ENCODE measurements around the gene ZBTB22. TPM values are rescaled to one million over a fixed set of nuclear protein-coding genes. Genes with fewer than 3 reads are reported as not detected.
"Not testable (repeated sequence)": the region's sequence is repeated elsewhere in the genome, so short reads cannot be mapped to it uniquely, and the experiment has no call there.

Gene ZBTB22, protein sequence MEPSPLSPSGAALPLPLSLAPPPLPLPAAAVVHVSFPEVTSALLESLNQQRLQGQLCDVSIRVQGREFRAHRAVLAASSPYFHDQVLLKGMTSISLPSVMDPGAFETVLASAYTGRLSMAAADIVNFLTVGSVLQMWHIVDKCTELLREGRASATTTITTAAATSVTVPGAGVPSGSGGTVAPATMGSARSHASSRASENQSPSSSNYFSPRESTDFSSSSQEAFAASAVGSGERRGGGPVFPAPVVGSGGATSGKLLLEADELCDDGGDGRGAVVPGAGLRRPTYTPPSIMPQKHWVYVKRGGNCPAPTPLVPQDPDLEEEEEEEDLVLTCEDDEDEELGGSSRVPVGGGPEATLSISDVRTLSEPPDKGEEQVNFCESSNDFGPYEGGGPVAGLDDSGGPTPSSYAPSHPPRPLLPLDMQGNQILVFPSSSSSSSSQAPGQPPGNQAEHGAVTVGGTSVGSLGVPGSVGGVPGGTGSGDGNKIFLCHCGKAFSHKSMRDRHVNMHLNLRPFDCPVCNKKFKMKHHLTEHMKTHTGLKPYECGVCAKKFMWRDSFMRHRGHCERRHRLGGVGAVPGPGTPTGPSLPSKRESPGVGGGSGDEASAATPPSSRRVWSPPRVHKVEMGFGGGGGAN
- total RNA-seq: 10 to 100 TPM; 17.6 to 32.0 (median 26.3) TPM
- 18.8 TPM for total RNA-seq (2013)
- total RNA-seq: 10.3 to 66.7 (median 31.7) reads per million in 29 experiments

DNA sequence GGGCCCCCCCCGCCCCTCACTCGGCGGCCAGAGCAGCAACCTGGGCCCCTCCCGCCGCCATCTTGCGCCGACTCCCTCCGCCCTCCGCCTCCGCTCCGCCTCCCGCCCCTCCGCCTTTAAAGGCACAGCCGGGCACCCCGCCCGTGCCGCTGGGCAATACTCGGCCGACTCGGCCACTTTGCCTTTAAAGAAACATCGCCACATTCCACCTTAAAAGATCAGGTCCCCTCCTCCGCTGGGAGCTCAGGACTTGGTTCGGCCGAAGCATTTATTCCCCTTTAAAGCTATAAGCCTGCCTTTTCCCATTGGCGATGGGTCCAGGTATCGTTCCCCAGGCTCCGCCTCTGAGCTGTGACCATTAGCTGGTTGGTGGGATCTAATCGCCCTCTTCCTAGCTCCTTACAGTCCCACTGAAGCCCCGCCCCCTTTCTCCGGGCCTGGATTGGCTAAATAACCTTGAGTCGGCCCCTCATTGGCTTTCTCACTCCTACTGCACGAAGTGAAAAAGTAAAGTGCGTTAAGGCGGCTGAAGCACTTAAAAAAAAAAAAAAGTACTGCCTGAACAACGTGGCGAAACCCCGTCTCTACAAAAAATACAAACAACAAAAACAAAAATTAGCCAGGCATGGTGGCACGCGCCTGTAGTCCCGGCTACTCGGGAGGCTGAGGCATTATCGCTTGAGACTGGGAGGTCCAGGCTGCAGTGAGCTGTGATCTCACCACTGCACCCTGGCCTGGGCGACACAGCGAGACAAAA, at the start of gene ZBTB22:
ZBTB22 (minus strand) TSS at position 76 of the 757 bp plus-strand sequence. CDS start 828 bp downstream, outside the sequence.
- Mint-ChIP-seq H3K27me3 (no peaks in the 10 kb centered on the region), H3K4me1 (peaks cover 76 to 82% (median 78%) of the 10 kb centered on the region in 3 donors), H3K27ac (peak within 1 kb of the TSS; percentile 99), H3K9me3 (no peaks in the 10 kb centered on the region), H3K4me3 (peak within 1 kb of the TSS; percentile 98 to 100 (median 98)), H3K36me3 (peaks cover 31% of the 10 kb centered on the region)
- Histone ChIP-seq H3K27me3 (replicated peaks in 1 of 2; ENCODE audit: control insufficient read depth in 2 of 2, extremely low read depth in 1 of 2, insufficient read depth in 2 of 2, low read length in 1 of 2) (no peaks in the 10 kb centered on the region), H3K4me1 (ENCODE audit: control insufficient read depth in 1 of 2, extremely low read depth in 1 of 2, insufficient read depth in 2 of 2, low read length in 2 of 2) (peaks cover 38 to 77% of the 10 kb centered on the region in 2 experiments), H3K4me3 (ENCODE audit: control insufficient read depth in 1 of 2, extremely low read depth in 1 of 2, low read length in 1 of 2) (peak within 1 kb of the TSS; percentile 93 to 97), H3K27ac (ENCODE audit: low read length) (peak within 1 kb of the TSS; percentile 85), H3K9me3 (no peaks in the 10 kb centered on the region), H3K36me3 (ENCODE audit: control insufficient read depth in 2 of 2, extremely low read depth in 1 of 2, insufficient read depth in 1 of 2, low read length in 1 of 2) (peaks cover 12 to 39% of the 10 kb centered on the region in 2 donors)
- DNase-seq (peak; percentile 90 to 98 (median 96)), ATAC-seq (replicated peaks in 1 of 4) (peak; percentile 67 to 76 (median 68))
- ChIA-PET POLR2A (interaction anchor here (0.5 to 1.6 kb wide), 15 partner anchors 9 to 919 kb away, joined by 3 to 7 read pairs (median 4); partner anchors contain the start of genes B3GALT4 (in 1 of the 2), HMGA1 (in 1 of the 2) and RGL2 (in 1 of the 2)), CTCF (interaction anchor here (0.5 to 2.7 kb wide), 14 partner anchors 19 to 1366 kb away, joined by 3 to 40 read pairs (median 4); partner anchors contain the start of genes PFDN6 (in 1 of the 2), RPS18 (in 1 of the 2), TAP2 (in 1 of the 2) and UQCC2 (in 1 of the 2))
- WGBS (ENCODE audit: insufficient coverage): under 1% methylated on average over 34 of the region's 44 CpGs

- H3K27ac Mint-ChIP-seq: no peak overlapping the region
- CTCF ChIA-PET: interaction anchor here in 1 of 2 donors (0.6 kb wide), 1 partner anchor 344 kb away, joined by 3 read pairs; the partner anchor contains the start of gene UQCC2
Observed at GRCh38 chr6:33367009-33367714, 49.6 kb upstream of the ZBTB22 start.

DNA sequence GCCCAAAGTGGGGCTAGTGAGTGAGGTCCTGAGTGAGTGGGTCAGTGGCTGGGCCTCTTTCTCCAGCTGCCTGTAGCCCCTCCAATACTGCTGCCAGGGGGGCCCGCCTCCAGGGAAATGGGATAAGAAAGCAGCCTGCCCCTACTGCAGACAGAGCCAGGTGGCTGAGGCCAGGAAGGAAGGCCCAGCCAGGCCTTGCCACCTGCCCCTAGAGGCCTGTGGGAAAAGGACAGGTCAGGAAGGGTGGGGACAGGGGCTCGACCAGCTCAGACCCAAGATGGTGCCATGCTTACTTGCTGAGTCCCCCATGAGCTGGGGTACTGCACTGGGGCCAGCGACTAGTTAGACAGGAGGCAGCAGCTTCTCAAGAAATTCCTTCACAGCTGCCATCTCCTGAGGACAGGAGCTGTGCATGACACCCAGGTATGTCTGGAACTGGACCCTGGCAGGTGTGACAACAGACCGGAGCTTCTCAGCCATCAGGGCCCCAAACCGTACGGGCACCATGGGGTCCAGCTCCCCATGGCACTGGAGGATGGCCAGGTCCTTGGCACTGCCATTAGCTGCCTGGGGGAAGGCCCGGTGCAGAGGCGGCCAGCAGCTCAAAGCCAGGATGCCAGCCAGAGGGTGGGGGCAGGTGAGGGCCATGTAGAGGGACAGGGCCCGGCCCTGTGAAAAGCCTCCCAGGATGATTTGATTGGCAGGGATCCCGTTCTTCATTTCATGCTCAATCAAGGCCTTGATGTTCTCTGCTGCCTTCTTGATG, 47.8 kb upstream of the ZBTB22 start:
- not testable (repeated sequence) for H3K4me1 ChIP-seq (ENCODE audit: control insufficient read depth in 1 of 2, extremely low read depth in 1 of 2, insufficient read depth in 2 of 2, low read length in 2 of 2); H3K27ac Mint-ChIP-seq; H3K36me3 Mint-ChIP-seq; H3K27ac ChIP-seq (ENCODE audit: low read length); H3K27me3 ChIP-seq (replicated peaks in 1 of 2; ENCODE audit: control insufficient read depth in 2 of 2, extremely low read depth in 1 of 2, insufficient read depth in 2 of 2, low read length in 1 of 2); H3K9me3 Mint-ChIP-seq; ATAC-seq (replicated peaks in 1 of 4); DNase-seq; H3K4me1 Mint-ChIP-seq; H3K36me3 ChIP-seq (ENCODE audit: control insufficient read depth in 2 of 2, extremely low read depth in 1 of 2, insufficient read depth in 1 of 2, low read length in 1 of 2); H3K4me3 Mint-ChIP-seq; H3K27me3 Mint-ChIP-seq; H3K4me3 ChIP-seq (ENCODE audit: control insufficient read depth in 1 of 2, extremely low read depth in 1 of 2, low read length in 1 of 2); H3K9me3 ChIP-seq
- ChIA-PET POLR2A (interaction anchor here in 1 of 2 donors (0.7 kb wide), 1 partner anchor 128 kb away, joined by 7 read pairs; no protein-coding TSS in a partner anchor), CTCF (interaction anchor here in 1 of 2 donors (0.6 kb wide), 1 partner anchor 20 kb away, joined by 3 read pairs; no protein-coding TSS in a partner anchor)
- WGBS (ENCODE audit: insufficient coverage): 86% methylated on average over 7 of the region's 10 CpGs

More at GRCh38 chr6:33367009-33367714, 49.6 kb upstream of the ZBTB22 start:
- Histone ChIP-seq H3K27ac (ENCODE audit: low read length) (no peak overlapping the region), H3K4me1 (ENCODE audit: control insufficient read depth in 1 of 2, extremely low read depth in 1 of 2, insufficient read depth in 2 of 2, low read length in 2 of 2) (no peaks in the 10 kb centered on the region), H3K4me3 (ENCODE audit: control insufficient read depth in 1 of 2, extremely low read depth in 1 of 2, low read length in 1 of 2) (no peak overlapping the region), H3K27me3 (replicated peaks in 1 of 2; ENCODE audit: control insufficient read depth in 2 of 2, extremely low read depth in 1 of 2, insufficient read depth in 2 of 2, low read length in 1 of 2) (peaks cover 0 to 2% of the 10 kb centered on the region in 2 experiments), H3K36me3 (ENCODE audit: control insufficient read depth in 2 of 2, extremely low read depth in 1 of 2, insufficient read depth in 1 of 2, low read length in 1 of 2) (no peaks in the 10 kb centered on the region), H3K9me3 (no peaks in the 10 kb centered on the region)
- no CpG with 5 or more reads among the region's 8 CpGs for WGBS (ENCODE audit: insufficient coverage)
- no peak for ATAC-seq (replicated peaks in 1 of 4)
- Mint-ChIP-seq H3K4me1 (no peaks in the 10 kb centered on the region), H3K9me3 (no peaks in the 10 kb centered on the region), H3K27me3 (no peaks in the 10 kb centered on the region), H3K36me3 (no peaks in the 10 kb centered on the region), H3K4me3 (no peak overlapping the region)
- no peak for DNase-seq
- POLR2A ChIA-PET: no interaction called here

DNA sequence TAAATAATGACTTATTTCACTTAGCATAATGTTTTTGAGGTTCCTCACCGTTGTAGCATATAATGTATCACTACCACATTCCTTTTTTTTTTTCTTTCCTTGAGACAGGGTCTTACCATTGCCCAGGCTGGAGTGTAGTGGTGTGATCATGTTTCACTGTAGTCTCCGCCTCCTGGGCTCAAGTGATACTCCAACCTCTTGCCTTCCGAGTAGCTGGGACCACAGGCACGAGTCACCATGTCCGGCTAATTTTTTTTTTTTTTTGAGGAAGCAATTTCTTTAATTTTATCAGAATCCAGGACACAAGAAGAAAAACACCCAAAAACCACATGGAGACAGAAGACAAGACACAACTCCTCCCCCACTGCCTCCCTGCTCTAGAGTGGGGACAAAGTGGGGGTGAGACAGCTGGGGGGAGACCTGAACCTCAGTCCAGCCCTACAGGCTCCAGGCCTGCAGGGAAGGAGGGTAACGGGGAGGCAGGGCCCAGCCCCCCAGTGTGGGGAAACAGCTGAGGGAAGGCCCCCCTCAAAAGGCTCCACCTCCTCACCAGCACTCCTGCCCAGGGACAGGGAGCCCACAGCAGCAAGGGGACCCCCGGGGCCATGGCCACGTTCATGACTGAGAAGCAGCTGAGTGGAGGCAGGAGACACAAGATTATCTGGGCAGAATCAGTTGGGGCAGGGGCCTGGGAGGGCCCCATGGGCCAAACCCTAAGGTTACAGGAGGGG, 47.1 kb upstream of the ZBTB22 start:
- H3K27ac ChIP-seq (ENCODE audit: low read length); H3K4me3 ChIP-seq (ENCODE audit: control insufficient read depth in 1 of 2, extremely low read depth in 1 of 2, low read length in 1 of 2); H3K36me3 Mint-ChIP-seq; DNase-seq; H3K9me3 ChIP-seq; CTCF ChIA-PET; H3K4me1 ChIP-seq (ENCODE audit: control insufficient read depth in 1 of 2, extremely low read depth in 1 of 2, insufficient read depth in 2 of 2, low read length in 2 of 2); H3K27me3 Mint-ChIP-seq; H3K9me3 Mint-ChIP-seq; ATAC-seq (replicated peaks in 1 of 4); H3K36me3 ChIP-seq (ENCODE audit: control insufficient read depth in 2 of 2, extremely low read depth in 1 of 2, insufficient read depth in 1 of 2, low read length in 1 of 2); H3K4me3 Mint-ChIP-seq; H3K4me1 Mint-ChIP-seq; H3K27me3 ChIP-seq (replicated peaks in 1 of 2; ENCODE audit: control insufficient read depth in 2 of 2, extremely low read depth in 1 of 2, insufficient read depth in 2 of 2, low read length in 1 of 2); H3K27ac Mint-ChIP-seq: not testable (repeated sequence)
- WGBS (ENCODE audit: insufficient coverage): 100% methylated on average over 1 of the region's 8 CpGs
- POLR2A ChIA-PET: interaction anchor here in 1 of 2 donors (0.7 kb wide), 1 partner anchor 129 kb away, joined by 7 read pairs; no protein-coding TSS in a partner anchor

GRCh38 chr6:33363486-33363885, 45.9 kb upstream of the ZBTB22 start:
- H3K4me1 ChIP-seq (ENCODE audit: control insufficient read depth in 1 of 2, extremely low read depth in 1 of 2, insufficient read depth in 2 of 2, low read length in 2 of 2); DNase-seq; H3K27me3 ChIP-seq (replicated peaks in 1 of 2; ENCODE audit: control insufficient read depth in 2 of 2, extremely low read depth in 1 of 2, insufficient read depth in 2 of 2, low read length in 1 of 2); H3K36me3 ChIP-seq (ENCODE audit: control insufficient read depth in 2 of 2, extremely low read depth in 1 of 2, insufficient read depth in 1 of 2, low read length in 1 of 2); H3K4me3 ChIP-seq (ENCODE audit: control insufficient read depth in 1 of 2, extremely low read depth in 1 of 2, low read length in 1 of 2); H3K4me1 Mint-ChIP-seq; H3K9me3 Mint-ChIP-seq; ATAC-seq (replicated peaks in 1 of 4); H3K27me3 Mint-ChIP-seq; H3K27ac Mint-ChIP-seq; H3K4me3 Mint-ChIP-seq; H3K27ac ChIP-seq (ENCODE audit: low read length); H3K36me3 Mint-ChIP-seq; CTCF ChIA-PET; H3K9me3 ChIP-seq; POLR2A ChIA-PET: not testable (repeated sequence)
- WGBS (ENCODE audit: insufficient coverage): no CpG with 5 or more reads among the region's 12 CpGs
